ENCODE measurements around the gene KIAA1614.

Gene KIAA1614

GRCh38 chr1:180927348-180927747 lies 14.7 kb downstream of the KIAA1614 start:
- DNase-seq = no peak

DNA sequence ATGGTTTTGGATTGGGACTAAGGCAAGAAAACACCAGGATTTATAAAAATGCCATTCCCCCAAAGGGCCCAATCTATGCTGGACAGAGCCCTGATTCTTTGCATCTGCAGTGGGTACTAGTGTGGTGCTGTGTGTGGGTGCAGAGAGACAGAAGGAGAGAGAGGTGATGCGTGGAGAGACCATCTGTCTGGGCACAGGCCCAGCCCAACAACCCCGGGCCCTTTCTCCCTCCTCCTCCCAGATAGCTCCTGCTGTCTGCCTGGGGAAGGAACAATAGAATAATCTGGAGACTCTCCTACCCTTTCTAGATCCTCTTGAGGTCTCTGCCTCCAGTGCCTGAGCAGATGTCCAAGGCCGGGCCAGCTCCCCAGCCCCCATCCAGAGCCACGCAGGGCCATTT lies 15.1 kb downstream of the KIAA1614 start:
- no peak for DNase-seq

DNA sequence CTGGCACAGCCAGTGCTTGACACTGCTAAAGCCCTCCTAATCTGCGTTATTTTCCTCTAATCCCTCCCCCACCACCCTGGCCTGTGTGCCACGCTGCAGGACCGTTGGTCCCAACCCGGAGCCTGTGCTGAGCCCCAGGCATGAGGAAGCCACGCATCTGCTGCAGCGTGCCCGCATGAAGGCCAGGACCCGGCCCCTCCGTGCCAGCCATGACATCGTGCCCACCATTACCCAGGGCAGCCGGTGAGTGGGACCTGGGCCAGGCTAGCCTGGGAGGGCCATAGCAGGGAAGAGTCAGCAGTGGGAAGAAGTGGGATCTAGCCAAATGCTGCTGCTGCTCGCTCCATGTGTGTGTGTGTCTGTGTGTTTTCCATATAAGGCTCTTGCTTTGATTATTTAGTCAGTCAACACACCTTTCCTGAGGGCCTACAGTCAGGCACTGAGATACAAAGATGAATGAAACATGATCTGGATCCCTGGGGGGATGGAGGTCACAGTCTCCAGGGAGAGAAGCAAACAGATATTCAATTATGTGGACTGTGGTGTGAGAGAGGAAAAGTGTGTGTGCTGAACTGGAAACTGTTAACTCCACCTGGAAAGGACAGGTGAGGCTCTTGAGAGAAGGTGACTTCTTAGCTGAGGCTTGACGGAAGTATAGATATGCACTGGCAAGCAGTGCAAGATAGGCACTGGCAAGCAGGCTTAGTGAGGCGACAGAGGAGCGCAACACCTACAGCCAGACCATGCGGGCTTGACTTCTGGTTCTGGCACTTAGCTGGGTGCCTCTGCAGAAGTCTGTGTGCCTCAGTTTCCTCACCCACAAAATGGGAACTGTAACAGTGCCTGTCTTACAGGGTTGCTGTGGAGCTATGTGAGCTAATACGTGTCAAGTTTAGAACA lies 15.9 kb downstream of the KIAA1614 start:
- DNase-seq = no peak

DNA sequence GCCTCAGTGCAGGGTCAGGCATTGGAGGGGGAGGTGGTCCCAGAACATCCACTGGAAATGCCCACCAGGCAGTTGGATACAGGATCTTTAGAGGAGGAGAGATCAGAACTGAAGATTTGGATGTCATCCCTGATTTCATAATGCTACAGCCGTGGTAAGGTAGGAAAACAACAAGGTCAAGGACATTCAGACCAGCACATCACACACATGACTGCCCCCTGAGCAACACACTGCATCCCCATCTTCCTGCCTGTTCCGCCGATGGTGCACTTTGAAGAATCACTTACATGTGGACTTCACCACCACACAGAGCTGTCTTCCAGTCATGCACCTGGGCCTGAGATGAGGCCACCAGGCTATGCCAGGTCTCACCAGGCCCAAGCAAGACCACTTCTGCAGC lies 16.7 kb downstream of the KIAA1614 start:
- no peak for DNase-seq

DNA sequence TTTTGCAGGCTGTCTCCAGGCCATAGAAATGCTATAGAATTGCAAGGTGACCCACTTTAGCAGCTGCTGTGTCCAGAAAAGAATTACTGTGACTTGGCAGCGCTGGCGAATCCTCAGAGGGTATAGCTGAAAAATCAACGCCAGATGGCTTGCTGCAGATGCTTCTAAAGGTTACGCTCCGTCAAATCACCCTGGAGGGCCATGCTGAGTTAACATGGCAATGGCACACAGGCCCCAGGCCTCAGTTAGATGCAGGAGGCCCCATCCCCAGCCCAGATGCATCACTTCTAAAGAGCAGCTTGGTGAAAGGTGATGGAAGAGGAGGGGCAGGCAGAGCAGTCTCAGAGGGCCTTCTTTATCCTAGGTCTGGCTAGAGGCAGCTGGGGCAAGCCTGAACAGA lies 18.0 kb downstream of the KIAA1614 start:
- DNase-seq = no peak

DNA sequence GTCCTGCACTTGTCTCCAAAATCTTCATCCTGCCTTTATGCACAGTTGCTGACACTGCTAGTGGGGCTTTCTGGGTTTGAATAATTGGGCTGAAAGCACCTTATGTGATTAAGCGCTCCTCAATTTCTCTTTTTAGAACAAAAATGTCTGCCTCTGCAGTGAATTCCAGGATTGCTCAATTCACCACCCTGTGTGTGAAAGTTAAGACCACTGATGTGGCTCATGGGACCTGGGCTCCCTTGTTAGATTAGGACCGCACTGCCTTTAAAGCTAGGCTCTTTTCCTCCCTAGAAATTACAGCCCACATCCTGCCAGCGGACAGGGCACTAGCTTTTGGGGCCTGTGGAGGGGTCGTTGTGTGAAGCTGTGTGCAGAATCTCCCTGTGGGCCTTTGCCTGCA lies 18.8 kb downstream of the KIAA1614 start:
- DNase-seq = no peak

DNA sequence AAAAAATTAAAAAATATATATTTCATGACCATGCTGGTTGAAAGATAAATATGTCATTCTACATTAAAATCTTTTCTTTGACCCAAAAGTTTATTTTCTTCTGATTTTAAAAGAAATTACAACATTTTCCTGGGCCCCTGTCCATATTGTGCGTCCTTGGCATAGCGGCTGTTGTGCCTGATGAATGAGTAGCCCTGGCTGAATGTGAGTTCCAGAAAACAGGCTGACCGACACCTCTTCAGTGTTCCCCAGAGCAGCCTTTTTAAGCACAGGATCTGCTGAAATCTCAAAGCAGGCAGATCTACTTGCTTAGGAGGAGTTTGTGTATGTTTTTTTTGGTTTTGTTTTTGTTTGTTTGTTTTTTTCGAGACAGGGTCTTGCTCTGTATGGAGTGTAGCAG lies 19.7 kb downstream of the KIAA1614 start:
- no peak for DNase-seq

GRCh38 chr1:180933141-180933540 lies 20.4 kb downstream of the KIAA1614 start:
- no peak for DNase-seq

DNA sequence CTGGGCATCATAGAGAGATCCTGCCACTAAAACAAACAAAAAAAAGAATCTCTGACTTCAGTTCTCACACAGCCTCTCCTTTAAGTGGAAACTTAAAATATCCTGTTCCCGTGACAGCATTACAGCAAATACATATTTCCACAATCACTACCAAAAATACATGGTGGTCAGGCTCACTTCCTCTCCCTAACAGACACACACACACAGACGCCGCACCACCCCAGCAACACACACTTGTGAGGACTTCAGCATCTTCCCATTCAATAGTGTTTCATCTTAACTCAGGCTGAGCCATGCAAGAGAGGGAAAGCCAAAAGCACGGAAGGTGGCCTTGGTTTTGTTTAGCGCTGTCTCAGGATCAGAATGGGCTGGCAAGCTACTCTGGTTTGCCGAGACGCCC lies 21.9 kb downstream of the KIAA1614 start:
- no peak for DNase-seq

- no peak for DNase-seq
Measured at GRCh38 chr1:180935326-180936109, 22.8 kb downstream of the KIAA1614 start.

DNA sequence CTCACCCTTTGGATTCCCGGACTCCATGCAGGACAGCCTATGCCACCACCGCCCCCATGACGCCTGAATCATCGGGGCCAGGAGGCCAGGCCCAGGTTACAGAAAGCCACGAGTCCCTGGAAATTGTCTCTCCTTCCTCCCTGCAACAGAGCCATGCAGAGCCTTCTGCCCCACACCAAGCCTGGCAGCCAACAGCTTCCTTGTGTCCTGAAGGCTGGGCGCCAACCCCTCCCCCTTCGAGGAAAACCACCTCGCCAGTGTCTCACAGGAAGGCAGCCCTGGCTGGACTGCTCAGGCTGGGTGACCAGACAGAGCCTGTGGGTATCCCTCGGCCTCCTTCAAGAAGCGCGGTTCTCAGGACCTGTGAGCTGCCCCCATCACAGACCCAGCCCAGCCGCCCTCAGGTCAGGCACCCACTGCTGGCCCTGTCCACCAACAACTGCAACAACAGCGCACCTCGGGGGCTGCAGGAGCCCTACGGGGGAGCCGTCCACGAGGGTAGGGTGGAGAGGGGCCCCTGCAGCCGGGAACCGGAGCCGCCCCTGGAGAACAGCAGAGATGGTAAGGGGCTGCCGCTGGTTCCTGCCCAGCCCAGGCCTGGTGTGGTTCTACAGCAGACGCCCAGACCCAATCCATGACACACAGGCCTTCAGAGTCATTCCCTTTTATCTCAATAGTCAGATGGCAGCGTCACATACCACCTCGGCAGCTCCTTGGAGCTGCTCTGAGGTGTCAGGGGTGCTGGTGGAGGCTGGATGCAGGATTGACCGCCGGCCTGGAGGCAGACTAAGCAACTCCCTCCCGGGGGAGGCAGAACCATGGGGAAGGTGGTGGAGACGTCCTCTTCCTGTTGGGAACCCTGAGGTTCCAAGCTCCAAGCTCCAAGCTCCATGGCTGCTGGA lies 23.7 kb downstream of the KIAA1614 start:
- DNase-seq = no peak

DNA sequence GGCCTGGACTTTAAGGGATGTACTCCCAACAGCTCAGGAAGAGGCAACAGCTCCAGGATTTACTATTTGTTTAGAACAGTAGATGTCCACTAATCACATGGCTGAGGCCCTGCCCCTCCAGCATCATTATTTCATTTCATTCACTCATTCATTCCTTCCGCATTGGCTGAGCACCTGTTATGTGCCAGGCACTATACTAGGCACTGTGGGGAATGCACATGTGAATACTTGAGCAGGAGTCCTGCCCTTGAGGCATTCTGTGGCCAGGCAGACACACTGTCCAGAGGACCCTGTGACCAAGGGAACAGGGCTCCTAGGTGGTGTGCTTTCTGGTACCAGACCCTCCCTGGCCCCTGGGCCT lies 24.3 kb downstream of the KIAA1614 start:
- no peak for DNase-seq

- DNase-seq = no peak
Measured at GRCh38 chr1:180937624-180938225, 25.0 kb downstream of the KIAA1614 start.

- DNase-seq = no peak
Measured at GRCh38 chr1:180939073-180939710, 26.5 kb downstream of the KIAA1614 start.

DNA sequence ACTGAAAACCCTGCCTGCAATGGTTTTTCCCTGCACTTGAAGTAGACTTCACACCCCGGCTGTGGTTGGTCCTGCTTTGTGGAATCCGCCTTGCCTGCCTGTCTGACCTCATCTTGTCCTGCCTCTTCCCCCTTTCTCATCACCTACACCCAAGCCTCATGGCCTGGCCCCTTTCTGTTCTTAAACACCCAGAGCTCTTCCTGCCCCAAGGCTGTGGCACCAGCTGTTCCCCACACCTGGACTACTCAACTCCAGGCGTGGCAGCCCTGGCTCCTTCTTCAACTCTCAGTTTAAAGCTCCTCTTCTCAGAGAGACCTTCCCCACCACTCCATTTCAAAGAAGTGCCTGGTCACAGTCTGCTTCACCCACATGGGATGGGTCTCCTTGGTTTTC lies 27.0 kb downstream of the KIAA1614 start:
- no peak for DNase-seq

DNA sequence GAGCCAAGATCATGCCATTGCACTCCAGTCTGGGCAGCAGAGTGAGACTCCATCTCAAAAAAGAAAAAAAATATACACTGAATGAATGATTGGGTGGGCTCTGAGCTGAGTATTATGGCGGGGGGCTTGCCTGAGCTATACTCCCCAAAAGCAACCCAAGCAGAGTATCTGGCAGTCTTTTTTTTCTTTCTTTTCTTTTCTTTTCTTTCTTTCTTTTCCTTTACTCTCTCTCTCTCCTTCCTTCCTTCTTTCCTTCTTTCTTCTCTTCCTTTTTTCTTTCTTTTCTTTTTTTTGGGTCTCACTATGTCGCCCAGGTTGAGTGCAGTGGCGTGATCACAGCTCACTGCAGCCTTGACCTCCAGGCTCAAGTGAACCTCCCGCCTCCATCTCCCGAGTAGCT lies 27.7 kb downstream of the KIAA1614 start:
- no peak for DNase-seq

DNA sequence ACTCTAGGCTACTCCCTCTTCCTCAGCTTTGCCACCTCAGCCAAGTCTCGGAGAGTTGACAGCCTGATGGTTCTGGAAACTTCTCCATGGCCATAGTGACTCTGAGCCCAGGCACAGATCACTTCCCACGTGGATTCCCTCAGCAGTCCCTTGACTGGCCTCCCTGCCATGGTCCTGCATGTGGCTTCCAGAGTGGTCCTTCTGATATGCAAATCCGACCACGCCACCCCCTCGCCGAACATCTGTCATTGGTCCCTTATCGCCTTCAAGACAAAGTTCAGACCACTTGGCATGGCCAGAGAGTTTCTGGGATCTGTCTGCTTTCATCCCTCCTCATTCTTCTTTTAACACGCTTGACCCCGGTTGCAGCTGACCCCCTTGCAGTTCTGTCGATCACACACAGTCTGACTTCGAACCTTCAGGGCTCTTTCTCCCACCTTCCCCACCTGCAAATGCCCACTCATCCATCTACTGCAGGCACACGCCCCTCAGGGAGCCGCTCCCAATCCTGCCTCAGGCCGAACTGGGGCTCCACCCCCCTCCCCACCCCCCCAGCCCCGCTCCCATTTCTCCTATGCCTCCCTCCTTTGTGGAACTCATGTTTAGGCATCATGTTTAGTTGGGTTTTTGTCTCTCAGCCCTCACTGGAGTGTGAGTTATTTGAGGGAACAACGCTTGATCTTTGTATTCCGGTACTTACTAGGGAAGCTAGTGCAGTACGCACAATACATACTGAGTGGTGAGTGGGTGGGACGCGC lies 29.0 kb downstream of the KIAA1614 start:
- DNase-seq = no peak

- DNase-seq = no peak
Measured at GRCh38 chr1:180945151-180945550, 32.5 kb downstream of the KIAA1614 start.

GRCh38 chr1:180945551-180945950 lies 32.9 kb downstream of the KIAA1614 start:
- DNase-seq = no peak

- DNase-seq = no peak
Measured at GRCh38 chr1:180946056-180946455, 33.4 kb downstream of the KIAA1614 start.
